Activated CD4-positive, CD25-positive, alpha-beta regulatory T cell (primary cell): Measurements from ENCODE around the gene EMP1.

Source experiments
- DNase-seq, 4 experiments: peaks; one replicate each; lab custom pipeline; 2025; lab: John Stamatoyannopoulos, UW

The EMP1 gene

GRCh38 chr12:13196130-13196921 is at the start of gene EMP1:
TSS of gene EMP1 (plus strand) at chr12:13196726. CDS start at chr12:13211511, 14,785 bp downstream.
- DNase-seq = peak; percentile 13 to 52 (median 42)

DNA sequence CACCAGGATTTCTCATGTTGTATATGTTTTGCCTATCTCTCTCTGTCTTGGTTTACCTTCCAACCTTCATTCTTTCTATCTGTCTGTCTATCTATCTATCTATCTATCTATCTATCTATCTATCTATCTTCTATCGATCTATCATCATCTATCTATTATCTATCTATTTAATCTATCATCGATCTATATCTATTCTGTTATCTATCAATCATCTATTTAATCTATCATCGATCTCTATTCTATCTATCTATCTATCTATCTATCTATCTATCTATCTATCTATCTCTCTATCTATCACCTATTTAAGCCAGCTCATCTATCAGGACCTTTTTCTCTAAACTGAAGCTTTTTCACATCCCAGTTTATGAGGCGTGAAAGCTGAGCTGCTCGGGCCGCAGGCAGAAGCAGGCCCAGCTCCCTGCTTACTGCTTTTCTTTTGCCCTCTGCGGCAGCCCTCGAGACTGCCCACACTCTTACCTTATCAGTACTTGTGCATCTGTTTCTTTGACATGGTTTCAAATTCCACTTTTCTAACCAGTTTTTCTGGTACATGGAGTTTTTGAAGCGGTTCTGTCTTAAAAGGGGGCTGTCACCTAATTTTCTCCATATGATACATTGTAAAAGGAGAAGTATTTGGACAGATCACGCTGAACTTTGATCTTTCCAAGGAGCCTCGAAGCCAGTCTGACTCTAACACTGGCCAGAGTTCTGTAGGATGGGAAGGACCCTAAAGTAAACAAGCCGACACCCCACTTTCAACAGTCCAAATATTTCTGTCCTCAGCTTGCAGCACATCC is 48.6 kb upstream of the EMP1 start:
- DNase-seq = no peak

DNA sequence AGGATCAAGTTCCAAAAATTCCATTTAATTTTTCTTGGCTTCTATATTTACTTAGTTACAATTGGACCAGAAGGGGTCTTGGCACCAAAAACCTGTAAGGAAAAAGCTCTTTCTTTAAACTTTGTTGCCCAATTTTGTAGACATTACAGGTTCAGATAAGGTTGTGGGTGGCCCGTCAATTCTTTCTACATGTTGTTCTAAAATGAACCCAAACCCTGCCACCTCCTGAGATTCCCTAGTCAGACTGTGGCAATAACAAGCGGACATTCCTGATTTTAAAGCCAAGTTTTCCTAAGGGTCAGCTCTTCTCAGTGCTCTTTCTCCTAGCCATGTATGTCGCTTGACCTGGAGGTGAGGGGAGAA is 48.1 kb upstream of the EMP1 start:
- DNase-seq = no peak

DNA sequence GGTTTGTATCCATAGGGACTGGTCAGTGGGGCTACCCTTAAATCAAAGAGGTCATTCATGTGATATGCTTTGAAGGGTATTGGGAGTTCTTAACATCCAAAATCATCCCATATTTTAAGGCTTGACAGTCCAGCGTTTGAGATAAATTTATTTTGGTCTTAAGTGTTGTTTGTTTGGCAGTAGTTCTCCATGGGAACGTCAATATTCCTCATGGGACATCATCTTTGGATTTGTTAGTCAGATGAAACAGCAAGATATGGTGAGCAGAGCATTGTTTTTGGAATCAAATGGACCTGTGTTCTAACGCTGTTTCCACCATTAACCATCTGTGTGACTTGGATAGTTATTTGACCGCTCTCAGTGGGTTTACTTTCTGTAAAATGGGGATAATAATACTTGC is 47.1 kb upstream of the EMP1 start:
- no peak for DNase-seq

GRCh38 chr12:13152281-13152680 is 44.2 kb upstream of the EMP1 start:
- DNase-seq = no peak

DNA sequence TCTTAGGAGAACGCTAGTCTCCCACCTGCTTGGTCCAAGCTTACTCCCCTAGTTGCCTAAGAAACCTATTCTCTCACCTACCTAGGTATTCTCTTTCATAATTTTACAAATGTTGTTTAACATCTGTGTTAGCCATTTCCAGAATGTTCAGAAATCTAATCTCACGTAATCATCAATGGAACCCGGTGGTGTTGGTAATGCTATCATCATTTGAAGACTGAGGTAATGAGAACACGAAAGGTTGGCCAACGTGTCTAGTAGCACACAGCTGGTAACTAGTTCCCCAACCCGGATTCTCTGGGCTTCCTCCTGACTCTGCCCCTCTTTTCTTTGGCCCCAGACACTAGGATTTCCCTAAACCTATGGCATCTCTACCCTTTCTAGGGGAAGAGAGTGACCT is 43.8 kb upstream of the EMP1 start:
- no peak for DNase-seq

DNA sequence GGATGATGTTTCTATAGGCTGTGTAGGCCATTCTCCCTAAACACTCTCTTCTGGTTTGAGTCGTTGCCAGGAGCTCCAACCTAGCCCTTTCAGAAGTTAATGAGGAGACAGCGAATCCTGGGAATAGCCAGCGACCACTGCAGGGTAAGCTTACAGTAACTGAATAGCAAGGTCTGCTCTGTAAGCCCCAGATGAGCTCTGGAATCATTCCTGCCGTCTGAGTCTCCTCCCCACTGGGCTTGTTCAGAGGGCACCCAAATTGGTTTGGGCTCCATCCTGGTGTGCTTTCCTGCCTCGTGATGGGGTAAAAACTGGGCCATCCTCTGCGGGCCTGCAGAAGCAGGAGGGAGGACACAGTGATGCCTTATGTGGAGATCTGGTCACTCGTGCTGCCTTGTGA is 43.3 kb upstream of the EMP1 start:
- DNase-seq = no peak

DNA sequence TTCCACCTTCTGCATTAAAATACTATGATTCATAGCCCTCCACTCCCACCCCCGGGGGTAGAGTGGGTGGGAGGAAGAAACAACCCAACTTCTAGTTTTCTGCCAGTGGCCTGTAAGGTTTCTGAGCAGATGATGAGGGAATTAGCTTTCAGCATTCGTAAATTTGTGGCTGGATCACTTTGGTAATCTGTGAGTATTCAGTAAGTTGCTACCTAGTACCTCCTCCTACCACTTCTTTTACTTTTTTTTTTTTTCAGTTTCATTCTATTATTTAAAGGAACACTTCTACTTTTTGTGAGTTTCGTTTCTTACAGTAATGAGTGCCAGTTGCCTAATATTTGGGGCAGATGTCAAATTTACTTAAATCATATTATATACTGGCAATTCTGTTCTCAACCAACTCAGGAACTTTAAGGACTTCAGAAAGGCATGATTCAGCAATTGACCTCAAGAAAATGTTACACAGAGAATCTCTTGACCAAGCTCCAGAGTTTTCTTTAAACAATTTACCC is 42.4 kb upstream of the EMP1 start:
- DNase-seq = no peak

DNA sequence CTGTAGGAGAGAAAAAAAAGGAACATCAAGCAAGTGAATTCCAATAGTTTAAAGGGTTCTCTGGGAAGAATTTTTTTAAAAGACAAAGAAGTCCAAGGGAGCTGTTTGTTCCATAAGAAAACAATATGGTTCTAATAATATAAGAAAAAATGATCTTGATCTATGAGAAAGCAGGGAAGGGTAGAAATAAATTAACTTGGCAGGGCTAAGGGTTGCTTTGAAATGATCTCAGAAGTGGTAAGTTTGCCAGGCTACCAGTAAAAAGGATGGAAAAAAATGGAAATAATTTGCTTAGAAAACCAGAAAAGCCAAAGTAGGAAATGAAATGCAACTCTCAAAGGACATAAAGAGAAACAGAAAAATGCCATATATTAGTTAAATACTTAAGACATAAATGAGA is 41.7 kb upstream of the EMP1 start:
- no peak for DNase-seq

GRCh38 chr12:13156277-13156676 is 40.2 kb upstream of the EMP1 start:
- DNase-seq = no peak

GRCh38 chr12:13161172-13161571 is 35.4 kb upstream of the EMP1 start:
- no peak for DNase-seq

DNA sequence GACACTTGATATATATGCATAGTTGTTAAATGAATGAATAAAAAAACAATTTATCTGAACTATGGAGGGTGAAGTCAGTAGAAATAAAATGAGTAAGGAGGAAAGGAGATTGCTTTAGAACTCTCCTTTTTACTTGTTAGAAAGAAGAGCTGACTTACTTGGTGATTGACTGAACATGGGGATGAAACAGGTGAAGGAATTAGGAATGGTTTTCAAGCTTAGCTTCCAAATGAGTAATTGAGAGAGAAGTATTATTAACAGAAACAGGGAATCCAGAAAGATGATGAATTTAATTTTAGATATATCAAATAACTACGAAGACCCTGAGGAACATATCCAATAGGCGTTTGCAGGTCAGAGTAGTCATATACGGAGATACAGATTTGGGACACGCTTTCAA is 33.6 kb upstream of the EMP1 start:
- DNase-seq = no peak

DNA sequence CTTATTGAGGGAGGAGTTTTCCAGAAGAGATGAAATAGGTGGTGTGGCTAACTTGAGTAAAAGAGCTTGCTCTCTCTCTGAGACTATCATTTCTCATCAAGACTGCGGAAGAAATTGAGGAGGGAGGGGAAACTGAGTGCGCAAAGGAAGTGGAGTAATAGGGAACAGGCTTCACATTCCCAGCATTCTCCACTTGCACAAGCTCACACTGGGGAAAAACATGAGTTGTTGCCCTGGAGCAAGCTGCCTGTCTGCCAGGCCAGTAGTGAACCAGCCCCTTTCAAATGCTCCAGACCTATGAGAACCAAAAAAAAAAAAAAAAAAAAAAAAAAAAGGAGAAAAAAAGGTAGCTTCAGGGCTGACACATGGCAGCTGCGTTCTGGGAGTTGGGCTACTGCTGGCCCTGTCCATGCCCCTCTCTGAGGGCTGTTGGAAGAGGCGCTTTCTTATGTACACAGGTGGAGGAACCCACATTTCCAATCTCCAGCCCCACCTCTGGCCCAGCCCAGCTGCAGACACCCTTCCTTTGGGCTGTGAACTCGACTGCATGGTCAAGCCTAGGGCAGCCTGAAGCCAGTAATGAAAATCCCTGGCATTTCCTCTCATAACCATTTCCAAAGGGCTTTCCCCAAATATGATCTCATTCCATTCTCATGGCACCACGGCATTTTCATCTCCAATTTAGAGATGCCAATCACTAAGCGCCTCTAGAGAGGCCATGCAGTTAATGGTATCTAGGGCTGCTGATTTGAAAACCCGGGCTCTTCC is 32.5 kb upstream of the EMP1 start:
- no peak for DNase-seq

DNA sequence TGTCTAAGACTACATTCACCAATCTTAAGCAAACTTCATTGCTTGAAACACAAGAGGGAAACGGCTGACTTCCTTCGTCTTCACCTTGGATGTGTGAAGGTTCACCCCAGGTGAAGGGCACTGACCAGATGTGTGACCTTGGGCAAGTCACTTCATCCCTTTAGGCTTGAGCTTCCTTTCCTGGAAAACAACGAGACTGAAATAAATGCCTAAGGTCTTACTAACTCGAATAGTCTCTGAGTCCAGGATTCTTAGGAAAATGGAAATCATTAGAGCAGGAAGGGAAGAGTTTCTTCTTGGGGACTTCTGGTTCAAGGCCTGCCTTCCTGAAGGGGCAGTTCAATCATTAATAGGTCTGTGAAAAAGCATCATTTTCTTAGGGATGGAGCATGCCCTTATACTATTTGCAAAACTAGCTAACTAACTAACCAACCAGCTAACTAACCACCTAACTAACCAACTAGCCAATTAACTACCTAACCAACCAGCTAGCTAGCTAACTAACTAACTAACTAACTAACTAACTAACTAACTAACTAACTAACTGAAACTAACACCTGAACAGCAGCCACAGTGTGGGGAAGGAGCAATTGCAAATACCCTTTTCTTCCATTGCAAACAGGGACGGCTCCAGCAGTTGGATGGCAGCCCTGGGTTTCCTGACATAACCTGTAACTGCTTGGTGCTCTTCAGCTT is 31.5 kb upstream of the EMP1 start:
- no peak for DNase-seq

GRCh38 chr12:13165617-13166041 is 30.9 kb upstream of the EMP1 start:
- peak; percentile 41 to 52 (median 46) for DNase-seq

- DNase-seq = no peak
These were observed 29.3 kb upstream of the EMP1 start for GRCh38 chr12:13167226-13167625.

- DNase-seq = no peak
These were observed 28.6 kb upstream of the EMP1 start for GRCh38 chr12:13167906-13168305.

GRCh38 chr12:13169272-13169671 is 27.3 kb upstream of the EMP1 start:
- DNase-seq = no peak

DNA sequence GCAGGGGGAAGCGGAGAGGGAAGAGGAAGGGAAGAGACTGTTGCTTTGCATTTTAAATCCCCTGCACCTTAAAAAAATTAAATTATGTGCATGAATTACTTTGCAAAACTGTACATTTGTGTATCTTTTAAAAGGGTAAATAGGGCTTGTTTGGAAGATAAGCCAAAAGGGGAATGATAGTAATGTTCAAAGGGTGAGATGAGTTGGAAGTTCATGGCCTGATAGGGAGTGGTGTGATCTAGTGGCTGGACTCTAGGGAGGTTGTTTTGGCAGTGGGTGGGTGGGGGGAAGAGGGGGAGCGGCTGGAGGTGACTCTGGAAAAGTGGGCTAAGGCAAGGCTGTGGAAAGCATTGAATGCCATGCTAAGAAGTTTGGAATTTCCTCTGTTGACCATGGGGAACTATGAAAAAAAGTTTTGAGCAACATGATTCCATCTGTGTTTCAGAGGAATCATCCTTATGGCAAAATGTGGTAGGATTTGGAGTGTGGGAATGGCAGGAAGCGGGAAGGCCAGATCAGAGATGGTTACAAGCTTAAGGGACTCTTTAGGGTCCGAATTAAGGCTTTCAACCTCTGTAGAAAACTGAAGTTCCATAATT is 25.5 kb upstream of the EMP1 start:
- DNase-seq = no peak

DNA sequence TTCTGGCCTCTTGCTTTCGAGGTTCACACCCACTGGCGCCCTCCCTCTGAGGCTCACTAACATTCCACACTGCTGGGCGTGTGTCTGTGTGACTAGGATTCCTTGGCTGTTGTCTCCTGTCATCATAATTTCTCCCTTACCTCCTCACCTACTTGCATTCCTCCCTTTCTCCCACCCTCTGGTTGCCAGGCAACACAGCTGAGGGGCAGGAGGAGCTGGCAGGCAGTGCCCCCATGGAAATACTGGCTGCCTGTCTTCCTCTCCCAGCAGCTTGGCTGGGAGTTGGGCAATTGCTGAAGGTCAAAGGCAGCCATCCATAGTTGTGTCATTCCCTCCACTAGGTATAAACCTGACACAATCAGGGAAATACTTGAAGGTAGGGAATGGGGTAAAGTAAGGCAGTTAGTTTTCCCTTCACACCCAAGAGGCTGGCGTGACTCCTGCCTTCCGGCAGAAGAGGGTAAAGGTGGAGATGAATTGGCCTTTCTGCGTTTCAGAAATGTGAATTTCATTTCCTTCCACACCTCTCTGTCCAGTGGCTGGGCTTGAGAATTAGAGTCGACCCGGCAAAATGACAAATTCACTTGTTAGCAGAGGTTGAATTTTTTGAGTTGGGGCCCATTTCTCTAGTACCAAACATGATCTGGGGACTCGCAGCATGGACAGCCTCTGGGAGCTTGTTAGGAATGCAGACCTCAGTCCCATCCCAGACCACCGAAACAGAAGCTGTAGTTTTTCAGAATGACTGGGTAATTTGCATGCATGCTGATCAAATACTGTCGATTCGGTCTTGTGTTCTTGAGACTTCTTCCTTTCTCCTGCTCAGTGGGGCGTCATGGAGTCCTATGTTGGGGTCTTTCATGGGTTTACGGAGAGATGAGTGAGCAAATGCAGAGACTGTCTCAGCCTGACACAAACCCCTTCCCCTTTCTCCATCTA is 24.3 kb upstream of the EMP1 start:
- no peak for DNase-seq
